Gastrocnemius medialis (tissue), 4 donors: ENCODE data around the gene SIGLEC8. TPM values are rescaled to one million over a fixed set of nuclear protein-coding genes. Genes with fewer than 3 reads are reported as not detected.

ENCODE experiments used
- ATAC-seq, 2 donors: fragments of 150-250 bp; one replicate each; pipeline ENCODE4 v1.9.1; 2016
- DNase-seq, 2 donors: peaks; one replicate each; pipeline ENCODE4 v3.0.0-alpha.2; 2019
- H3K27ac ChIP-seq, 4 donors: fragments of 200-600 bp; sonication (generic); 1 replicate in 1 of 4; 2 replicates in 3 of 4; pipeline ENCODE4 v1.5.1; 2016 to 2018; ENCODE audit warnings: mild to moderate bottlenecking in 2 of 4, moderate library complexity in 1 of 4
- H3K27me3 ChIP-seq, 3 donors: fragments of 200-600 bp; sonication (generic) in 2 of 3; 1 replicate in 1 of 3; 2 replicates in 2 of 3; pipeline versions ENCODE4 v1.5.1 to v1.6.0; 2016 to 2019; ENCODE audit warnings: mild to moderate bottlenecking in 1 of 3, moderate library complexity in 1 of 3
- H3K36me3 ChIP-seq, 2 donors: fragments of 200-600 bp; sonication (generic) in 1 of 2; one replicate each; pipeline ENCODE4 v1.5.1; 2017 to 2018
- H3K4me1 ChIP-seq, 2 donors: fragments of 200-600 bp; sonication (generic) in 1 of 2; one replicate each; pipeline ENCODE4 v1.5.1; 2016 to 2017; ENCODE audit warnings: mild to moderate bottlenecking in 2 of 2
- H3K4me3 ChIP-seq, 4 donors: fragments of 200-600 bp; sonication (generic) in 3 of 4; 1 replicate in 1 of 4; 2 replicates in 3 of 4; pipeline ENCODE4 v1.5.1; 2016 to 2019; ENCODE audit warnings: mild to moderate bottlenecking in 2 of 4
- H3K9me3 ChIP-seq, 3 donors: fragments of 200-600 bp; sonication (generic) in 2 of 3; 1 replicate in 1 of 3; 2 replicates in 2 of 3; pipeline ENCODE4 v1.5.1; 2016 to 2019
- POLR2A ChIP-seq, 2 donors: fragments of 450-650 bp; IDR thresholded peaks; one replicate each; pipeline ENCODE4 v1.6.1; 2017; ENCODE audit warnings: antibody characterized with exemption in 2 of 2, mild to moderate bottlenecking in 2 of 2, moderate library complexity in 2 of 2
- in situ Hi-C, 4 donors: fragments of 200-750 bp; cut with MboI; loops; one replicate each; pipeline versions ENCODE4 v1.15.0 to v1.8.0; 2017; ENCODE audit warnings: low sequenced_read_pairs in 4 of 4
- intact Hi-C: fragments of 100-400 bp; cut with DNase I; formaldehyde crosslinking; loops from one replicate; pipeline ENCODE4 v1.15.1; 2023; ENCODE audit warnings: low total_unique reads
- total RNA-seq, 4 donors: library from RNA; depleted of rRNA; stranded (reverse); fragments of >200 nt; gene quantifications; one replicate each; pipeline versions ENCODE4 v1.1.0 to v1.2.3, GENCODE V29; 2016
- TF ChIP-seq, protein P1 (sequence below), 5 experiments: fragments of 450-650 bp in 3 of 5; fragments of 200-600 bp in 2 of 5; sonication (generic) in 2 of 5; IDR thresholded peaks in 4 of 5; conservative IDR thresholded peaks in 1 of 5; 1 replicate in 4 of 5; 2 replicates in 1 of 5; pipeline ENCODE4 v1.5.1; 2016 to 2019; ENCODE audit warnings: antibody characterized with exemption in 5 of 5, mild to moderate bottlenecking in 3 of 5, moderate library complexity in 3 of 5

SIGLEC8 gene
- total RNA-seq = under 1 TPM in 1 of 4 donors, not detected in 3; 0.13 TPM

DNA sequence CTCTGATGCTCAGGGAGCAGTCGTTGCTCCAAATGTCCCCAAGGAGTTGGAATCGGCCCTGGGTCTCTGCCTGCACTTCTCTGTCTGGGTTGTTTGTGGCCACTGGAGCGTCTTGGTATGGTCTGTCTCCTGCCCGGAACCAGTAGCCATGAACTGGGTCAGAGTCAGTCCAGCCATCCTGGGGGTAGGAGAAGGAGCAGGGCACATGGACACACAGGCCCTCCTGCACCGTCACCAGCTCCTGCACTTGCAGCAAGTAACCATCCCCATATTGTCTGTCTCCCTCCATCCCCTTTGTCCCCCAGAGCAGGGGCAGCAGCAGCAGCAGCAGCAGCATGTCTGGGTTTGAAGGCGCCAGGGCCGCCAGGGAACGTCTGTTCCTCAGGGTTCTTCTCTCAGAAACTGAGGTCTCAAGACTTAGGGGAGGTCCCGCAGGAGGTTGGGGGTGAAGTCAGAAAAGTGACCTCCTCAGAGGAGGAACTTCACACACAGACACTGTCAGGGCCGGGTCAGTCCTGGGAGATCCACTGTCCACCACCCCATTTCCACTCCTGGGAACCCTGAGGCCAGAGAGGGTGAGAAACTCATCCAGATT lies at the start of gene SIGLEC8:
Gene SIGLEC8, minus strand, starts transcription at position 404 of the 595 bp plus-strand sequence. Its CDS starts 67 bp downstream, at position 337.
- ATAC-seq (no peak), DNase-seq (no peak)
- Histone ChIP-seq H3K4me1 (no peaks in the 10 kb centered on the region), H3K9me3 (no peaks in the 10 kb centered on the region), H3K36me3 (no peaks in the 10 kb centered on the region), H3K27ac (no peak within 1 kb of the TSS), H3K4me3 (no peak within 1 kb of the TSS), H3K27me3 (peaks cover 4 to 5% (median 4%) of the 10 kb centered on the region in 3 donors)
- intact Hi-C loops = no loop called here
- in situ Hi-C loops = loop anchor here in 2 of 4 donors (25.0 kb wide), 1 partner anchor 204 kb away; no protein-coding TSS in a partner anchor
- no peak for TF ChIP-seq POLR2A (IDR thresholded peaks at IDR 0.05)
- TF ChIP-seq, protein P1, sequence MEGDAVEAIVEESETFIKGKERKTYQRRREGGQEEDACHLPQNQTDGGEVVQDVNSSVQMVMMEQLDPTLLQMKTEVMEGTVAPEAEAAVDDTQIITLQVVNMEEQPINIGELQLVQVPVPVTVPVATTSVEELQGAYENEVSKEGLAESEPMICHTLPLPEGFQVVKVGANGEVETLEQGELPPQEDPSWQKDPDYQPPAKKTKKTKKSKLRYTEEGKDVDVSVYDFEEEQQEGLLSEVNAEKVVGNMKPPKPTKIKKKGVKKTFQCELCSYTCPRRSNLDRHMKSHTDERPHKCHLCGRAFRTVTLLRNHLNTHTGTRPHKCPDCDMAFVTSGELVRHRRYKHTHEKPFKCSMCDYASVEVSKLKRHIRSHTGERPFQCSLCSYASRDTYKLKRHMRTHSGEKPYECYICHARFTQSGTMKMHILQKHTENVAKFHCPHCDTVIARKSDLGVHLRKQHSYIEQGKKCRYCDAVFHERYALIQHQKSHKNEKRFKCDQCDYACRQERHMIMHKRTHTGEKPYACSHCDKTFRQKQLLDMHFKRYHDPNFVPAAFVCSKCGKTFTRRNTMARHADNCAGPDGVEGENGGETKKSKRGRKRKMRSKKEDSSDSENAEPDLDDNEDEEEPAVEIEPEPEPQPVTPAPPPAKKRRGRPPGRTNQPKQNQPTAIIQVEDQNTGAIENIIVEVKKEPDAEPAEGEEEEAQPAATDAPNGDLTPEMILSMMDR (IDR thresholded peaks at IDR 0.05 in 4 of 5, conservative IDR thresholded peaks at IDR 0.05 in 1 of 5) = no peak

DNA sequence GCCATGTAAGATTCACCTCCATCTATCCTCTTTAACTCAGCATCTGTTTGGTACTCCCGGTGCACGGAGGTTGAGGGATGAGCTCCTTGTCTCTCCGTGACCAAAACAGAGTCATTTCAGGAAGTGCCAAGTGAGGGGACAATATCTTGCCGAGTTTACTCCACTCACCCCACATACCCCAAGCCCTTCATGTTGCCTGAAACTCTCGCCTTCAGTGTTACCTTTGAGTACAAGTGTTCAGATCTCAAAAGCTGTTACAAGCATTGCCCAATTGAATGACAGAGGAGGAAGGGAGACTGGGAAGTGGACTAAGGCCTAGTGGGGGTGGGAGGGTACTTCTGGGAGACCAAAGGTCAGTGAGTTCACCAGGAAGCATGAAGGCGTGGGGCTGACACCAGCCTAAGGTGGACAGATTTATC lies 49.4 kb upstream of the SIGLEC8 start:
- Histone ChIP-seq H3K36me3 (no peaks in the 10 kb centered on the region), H3K27ac (no peak overlapping the region), H3K4me1 (no peaks in the 10 kb centered on the region), H3K9me3 (no peaks in the 10 kb centered on the region), H3K27me3 (no peaks in the 10 kb centered on the region), H3K4me3 (no peak overlapping the region)
- TF ChIP-seq POLR2A (IDR thresholded peaks at IDR 0.05) = no peak
- TF ChIP-seq, protein P1 (IDR thresholded peaks at IDR 0.05 in 4 of 5, conservative IDR thresholded peaks at IDR 0.05 in 1 of 5) = no peak
- DNase-seq = no peak
- in situ Hi-C loops = no loop called here
- intact Hi-C loops = no loop called here
- no peak for ATAC-seq

DNA sequence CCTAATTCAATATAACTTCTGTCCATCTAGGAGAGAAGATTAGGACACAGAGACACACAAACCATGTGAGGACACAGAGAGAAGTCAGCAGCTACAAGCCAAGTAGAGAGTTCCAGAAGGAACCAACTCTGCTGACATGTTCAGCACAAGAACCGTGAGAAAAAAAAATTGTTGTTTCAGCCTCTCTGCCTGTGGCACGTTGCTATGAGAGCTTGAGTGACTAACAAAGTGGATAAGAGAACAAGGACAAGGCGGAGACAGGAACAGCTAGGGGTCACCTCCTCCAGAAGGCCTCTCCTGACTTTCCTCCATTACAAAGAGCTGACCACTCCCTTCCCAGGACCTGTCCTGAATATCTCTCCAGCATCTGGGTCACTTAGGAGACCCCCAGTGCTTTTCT lies 48.9 kb upstream of the SIGLEC8 start:
- DNase-seq (no peak), ATAC-seq (no peak)
- Histone ChIP-seq H3K27me3 (no peaks in the 10 kb centered on the region), H3K9me3 (no peaks in the 10 kb centered on the region), H3K4me3 (no peak overlapping the region), H3K36me3 (no peaks in the 10 kb centered on the region), H3K27ac (no peak overlapping the region), H3K4me1 (no peaks in the 10 kb centered on the region)
- intact Hi-C loops (no loop called here), in situ Hi-C loops (no loop called here)
- TF ChIP-seq, protein P1 (IDR thresholded peaks at IDR 0.05 in 4 of 5, conservative IDR thresholded peaks at IDR 0.05 in 1 of 5) = no peak
- TF ChIP-seq POLR2A (IDR thresholded peaks at IDR 0.05) = no peak

DNA sequence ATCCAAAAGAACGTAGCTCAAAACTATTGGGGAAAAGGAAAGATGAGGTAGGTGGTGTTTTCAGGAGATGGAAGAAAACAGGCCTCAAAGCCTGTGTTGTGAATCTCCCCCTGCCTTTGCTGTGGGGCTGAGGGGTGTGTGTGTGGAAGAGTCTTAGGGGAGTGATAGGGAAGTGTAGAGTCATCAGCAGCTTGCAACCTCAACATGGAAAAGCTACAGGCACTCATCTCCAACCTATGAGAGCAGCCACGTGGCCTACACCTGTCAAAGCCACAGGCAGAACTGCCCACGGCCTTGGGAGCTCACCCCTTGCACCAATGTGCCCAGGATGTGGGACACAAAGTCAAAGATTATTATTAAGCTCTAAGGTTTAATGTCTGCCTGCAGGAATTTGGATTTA lies 47.6 kb upstream of the SIGLEC8 start:
- ATAC-seq (no peak), DNase-seq (no peak)
- intact Hi-C loops = no loop called here
- H3K27ac ChIP-seq = no peak overlapping the region
- H3K4me3 ChIP-seq = no peak overlapping the region
- no peaks in the 10 kb centered on the region for H3K27me3 ChIP-seq
- in situ Hi-C loops = no loop called here
- no peaks in the 10 kb centered on the region for H3K9me3 ChIP-seq
- H3K4me1 ChIP-seq = no peaks in the 10 kb centered on the region
- no peaks in the 10 kb centered on the region for H3K36me3 ChIP-seq
- TF ChIP-seq, protein P1 (IDR thresholded peaks at IDR 0.05 in 4 of 5, conservative IDR thresholded peaks at IDR 0.05 in 1 of 5) = no peak
- TF ChIP-seq POLR2A (IDR thresholded peaks at IDR 0.05) = no peak

DNA sequence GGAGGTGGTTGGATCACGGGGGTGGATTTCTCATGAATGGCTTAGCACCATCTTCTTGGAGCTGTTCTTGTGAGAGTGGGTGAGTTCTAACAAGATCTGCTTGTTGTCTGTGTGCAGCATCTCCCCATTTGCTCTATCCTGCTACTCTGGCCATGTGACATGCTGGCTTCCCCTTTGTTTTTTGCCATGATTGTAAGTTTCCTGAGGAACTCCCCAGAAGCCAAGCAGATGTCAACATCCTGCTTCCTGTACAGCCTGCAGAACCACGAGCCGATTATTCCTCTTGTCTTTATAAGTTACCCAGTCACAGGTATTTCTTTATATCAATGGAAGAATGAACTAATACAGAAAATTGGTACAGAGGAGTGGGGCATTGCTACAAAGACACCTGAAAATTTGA lies 45.6 kb upstream of the SIGLEC8 start:
- Histone ChIP-seq H3K36me3 (no peaks in the 10 kb centered on the region), H3K9me3 (no peaks in the 10 kb centered on the region), H3K4me1 (no peaks in the 10 kb centered on the region), H3K4me3 (no peak overlapping the region), H3K27ac (no peak overlapping the region), H3K27me3 (no peaks in the 10 kb centered on the region)
- in situ Hi-C loops (no loop called here), intact Hi-C loops (no loop called here)
- TF ChIP-seq, protein P1 (IDR thresholded peaks at IDR 0.05 in 4 of 5, conservative IDR thresholded peaks at IDR 0.05 in 1 of 5) = no peak
- no peak for TF ChIP-seq POLR2A (IDR thresholded peaks at IDR 0.05)
- ATAC-seq = no peak
- DNase-seq = no peak
